GM18861 (cell line): ENCODE data around the gene XAB2.
"Not testable (repeated sequence)": the region's sequence is repeated elsewhere in the genome, so short reads cannot be mapped to it uniquely, and the experiment has no call there.

Source experiments
- ATAC-seq: cut with Tn5 transposase; IDR thresholded peaks from one replicate; pipeline ENCODE4 v1.9.1; 2021; ENCODE audit not compliant: unreplicated experiment

XAB2 gene

DNA sequence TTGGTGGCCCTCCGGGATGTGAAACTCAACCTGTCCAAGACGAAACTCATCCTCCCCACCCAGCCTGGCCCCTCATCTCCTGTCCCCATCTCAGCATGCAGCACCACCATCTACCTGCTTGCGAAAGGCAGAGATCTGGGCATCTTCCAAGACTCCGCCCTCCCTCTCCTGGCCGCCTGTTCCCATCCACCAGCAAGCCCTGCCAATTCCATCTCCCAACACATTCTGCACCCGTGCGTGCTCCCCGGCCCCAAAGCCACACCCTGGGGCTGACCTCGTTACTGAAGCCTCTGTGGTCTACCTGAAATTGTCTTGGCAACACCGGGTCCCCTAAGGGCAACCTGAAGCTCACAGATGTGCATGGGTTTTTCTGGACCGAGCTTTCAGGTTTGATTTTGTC is 46.9 kb downstream of the XAB2 start:
- no peak for ATAC-seq

DNA sequence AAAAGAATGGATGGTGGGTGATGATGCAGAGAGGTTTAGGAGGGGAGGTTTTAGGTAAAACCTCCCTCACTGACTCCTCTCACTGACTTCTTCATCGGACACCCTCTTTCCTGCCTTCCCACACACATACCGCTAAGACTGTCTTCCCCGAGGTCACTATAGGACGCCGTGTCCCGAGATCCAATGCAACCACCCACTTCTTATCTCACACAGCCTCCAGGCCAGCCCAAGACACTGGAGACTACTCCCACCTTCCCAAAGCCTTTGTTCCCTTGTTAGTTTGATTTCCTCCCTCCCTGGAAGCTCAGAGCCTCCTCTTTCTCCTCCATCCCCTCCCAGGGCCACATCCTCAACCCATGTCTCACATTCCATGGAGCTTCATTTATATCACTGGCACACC is 50.2 kb downstream of the XAB2 start:
- ATAC-seq = no peak

DNA sequence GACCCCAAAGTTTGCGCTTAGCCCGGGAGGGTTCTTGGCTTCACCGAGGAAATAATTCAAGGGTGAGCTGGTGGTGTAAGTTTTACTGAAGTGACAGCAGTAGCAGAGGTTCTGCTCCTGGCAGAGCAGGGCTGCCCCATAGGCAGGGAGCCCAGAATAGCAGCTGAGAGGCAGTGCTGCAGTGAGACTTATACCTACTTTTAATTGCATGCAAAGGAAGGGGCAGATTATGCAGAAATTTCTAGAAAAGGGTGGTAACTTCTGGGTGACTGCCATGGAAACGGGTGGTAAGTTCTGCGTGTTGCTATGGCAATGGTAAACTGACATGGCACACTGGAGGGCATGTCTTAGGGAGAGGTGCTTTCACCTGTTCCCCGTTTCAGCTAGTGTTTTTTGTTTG is 51.2 kb downstream of the XAB2 start:
- ATAC-seq = no peak

DNA sequence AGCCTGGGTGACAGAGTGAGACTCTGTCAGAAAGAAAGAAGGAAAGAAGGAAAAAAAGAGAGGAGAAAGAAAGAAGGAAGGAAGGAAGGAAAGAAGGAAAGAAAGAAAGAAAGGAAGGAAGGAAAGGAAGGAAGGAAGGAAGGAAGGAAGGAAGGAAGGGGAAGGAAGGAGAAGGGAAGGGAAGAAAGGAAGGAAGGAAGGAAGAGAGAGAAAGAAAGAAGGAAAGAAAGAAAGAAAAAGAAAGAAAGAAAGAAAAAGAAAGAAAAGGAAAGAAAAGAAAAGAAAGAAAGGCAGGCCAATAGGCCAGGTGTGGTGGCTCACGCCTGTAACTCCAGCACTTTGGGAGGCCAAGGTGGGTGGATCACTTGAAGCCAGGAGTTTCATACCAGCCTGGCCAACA is 51.9 kb downstream of the XAB2 start:
- ATAC-seq = not testable (repeated sequence)

DNA sequence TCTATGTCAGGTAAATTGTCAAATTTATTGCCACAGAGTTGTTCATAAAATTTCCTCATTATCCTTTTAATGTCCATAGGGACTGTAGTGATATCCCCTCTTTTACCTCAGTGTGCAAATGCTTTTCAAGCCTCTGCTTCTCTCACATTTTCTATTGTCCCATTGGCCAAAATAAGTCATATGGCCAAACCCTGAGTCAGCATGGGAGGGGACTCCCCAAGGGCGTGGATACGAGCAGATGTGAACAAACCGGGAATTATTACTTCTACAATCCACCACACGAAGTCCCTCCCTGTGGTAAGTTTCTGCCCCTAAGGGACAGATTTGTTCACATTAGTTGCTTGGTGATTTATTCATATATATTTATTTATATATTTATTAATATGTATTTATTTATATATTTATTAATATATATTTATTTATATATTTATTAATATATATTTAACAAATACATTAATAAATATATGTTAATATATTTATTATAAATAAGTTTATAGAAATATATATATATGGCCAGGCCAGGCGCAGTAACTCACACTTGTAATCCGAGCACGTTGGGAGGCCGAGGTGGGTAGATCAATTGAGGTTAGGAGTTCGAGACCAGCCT is 53.8 kb downstream of the XAB2 start:
- ATAC-seq = no peak

DNA sequence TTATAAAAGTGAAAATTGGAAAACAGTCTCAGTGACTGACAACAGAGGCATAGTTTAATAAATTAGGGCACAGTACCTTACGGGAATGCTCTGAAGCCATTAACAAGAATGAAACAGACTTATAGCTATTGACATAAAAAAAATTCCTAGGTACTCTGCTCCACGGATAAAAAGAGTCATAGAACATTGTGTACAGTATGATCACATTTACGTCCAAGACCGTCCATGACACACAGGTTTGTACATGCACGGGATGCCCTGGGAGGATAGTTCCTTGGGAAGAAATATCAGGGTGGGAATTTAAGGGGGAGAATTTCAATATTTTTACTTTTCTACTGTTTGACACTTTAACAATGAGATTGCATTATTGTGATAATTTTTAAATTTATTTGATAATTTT is 58.6 kb downstream of the XAB2 start:
- no peak for ATAC-seq
